GM19023 (cell line): ENCODE data around the gene DNAJC2.
"Not testable (repeated sequence)": the region's sequence is repeated elsewhere in the genome, so short reads cannot be mapped to it uniquely, and the experiment has no call there.

ENCODE experiments used
- ATAC-seq: cut with Tn5 transposase; IDR thresholded peaks from one replicate; pipeline ENCODE4 v1.9.1; 2021; ENCODE audit warnings: mild to moderate bottlenecking, moderate library complexity; ENCODE audit not compliant: unreplicated experiment

The DNAJC2 gene

GRCh38 chr7:103274867-103275266, 69.7 kb downstream of the DNAJC2 start:
- ATAC-seq: not testable (repeated sequence)

- not testable (repeated sequence) for ATAC-seq
These were observed 71.2 kb downstream of the DNAJC2 start for GRCh38 chr7:103273374-103273773.

GRCh38 chr7:103266229-103266628, 78.3 kb downstream of the DNAJC2 start:
- not testable (repeated sequence) for ATAC-seq

GRCh38 chr7:103264054-103264453, 80.5 kb downstream of the DNAJC2 start:
- ATAC-seq: not testable (repeated sequence)
